Sigmoid colon (tissue), 4 donors: ENCODE measurements around the gene CAST.

ENCODE experiments used
- EP300 ChIP-seq, 4 donors: sonication (generic); formaldehyde crosslinking; IDR thresholded peaks; one replicate each; pipeline ENCODE4 v1.6.1; 2017; ENCODE audit warnings: antibody characterized with exemption in 4 of 4
- POLR2A ChIP-seq, 2 donors: fragments of 450-650 bp; IDR thresholded peaks; one replicate each; pipeline ENCODE4 v1.6.1; 2016; ENCODE audit warnings: antibody characterized with exemption in 2 of 2, mild to moderate bottlenecking in 2 of 2, moderate library complexity in 2 of 2
- POLR2AphosphoS5 ChIP-seq, 4 donors: sonication (generic); formaldehyde crosslinking; IDR thresholded peaks; one replicate each; pipeline ENCODE4 v1.6.1; 2017; ENCODE audit warnings: antibody characterized with exemption in 4 of 4
- TF ChIP-seq, protein P1 (sequence below), 4 experiments: fragments of 450-650 bp in 3 of 4; fragments of 200-600 bp in 1 of 4; IDR thresholded peaks; one replicate each; pipeline ENCODE4 v1.5.1; 2016 to 2019; ENCODE audit warnings: antibody characterized with exemption in 4 of 4, mild to moderate bottlenecking in 3 of 4, moderate library complexity in 2 of 4

DNA sequence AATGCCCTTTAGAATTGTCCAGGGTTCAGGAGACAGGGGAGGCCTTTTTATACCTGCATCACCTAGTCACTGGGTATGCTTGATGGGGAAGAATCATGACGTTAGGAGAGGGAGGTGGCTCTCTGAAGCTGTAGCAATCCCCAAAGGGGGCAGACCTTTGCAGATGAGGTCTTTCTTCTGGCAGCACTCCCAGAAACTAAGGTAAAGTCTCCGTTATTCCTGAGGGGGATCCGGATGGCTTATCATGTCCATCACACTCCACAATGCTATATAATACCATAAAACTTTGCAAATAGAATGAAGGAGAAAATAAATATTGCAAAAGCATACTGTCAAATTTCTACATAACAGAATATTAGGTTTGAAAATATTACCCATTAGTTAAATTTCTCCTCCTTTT lies 21.5 kb upstream of the CAST start:
- TF ChIP-seq, protein P1, sequence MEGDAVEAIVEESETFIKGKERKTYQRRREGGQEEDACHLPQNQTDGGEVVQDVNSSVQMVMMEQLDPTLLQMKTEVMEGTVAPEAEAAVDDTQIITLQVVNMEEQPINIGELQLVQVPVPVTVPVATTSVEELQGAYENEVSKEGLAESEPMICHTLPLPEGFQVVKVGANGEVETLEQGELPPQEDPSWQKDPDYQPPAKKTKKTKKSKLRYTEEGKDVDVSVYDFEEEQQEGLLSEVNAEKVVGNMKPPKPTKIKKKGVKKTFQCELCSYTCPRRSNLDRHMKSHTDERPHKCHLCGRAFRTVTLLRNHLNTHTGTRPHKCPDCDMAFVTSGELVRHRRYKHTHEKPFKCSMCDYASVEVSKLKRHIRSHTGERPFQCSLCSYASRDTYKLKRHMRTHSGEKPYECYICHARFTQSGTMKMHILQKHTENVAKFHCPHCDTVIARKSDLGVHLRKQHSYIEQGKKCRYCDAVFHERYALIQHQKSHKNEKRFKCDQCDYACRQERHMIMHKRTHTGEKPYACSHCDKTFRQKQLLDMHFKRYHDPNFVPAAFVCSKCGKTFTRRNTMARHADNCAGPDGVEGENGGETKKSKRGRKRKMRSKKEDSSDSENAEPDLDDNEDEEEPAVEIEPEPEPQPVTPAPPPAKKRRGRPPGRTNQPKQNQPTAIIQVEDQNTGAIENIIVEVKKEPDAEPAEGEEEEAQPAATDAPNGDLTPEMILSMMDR (IDR thresholded peaks at IDR 0.05), result no peak
- TF ChIP-seq POLR2AphosphoS5 (IDR thresholded peaks at IDR 0.05) (no peak), POLR2A (IDR thresholded peaks at IDR 0.05) (no peak), EP300 (IDR thresholded peaks at IDR 0.05) (no peak)
